ENCODE measurements around the gene OR51I2. TPM values are rescaled to one million over a fixed set of nuclear protein-coding genes. Genes with fewer than 3 reads are reported as not detected.

OR51I2 gene, protein sequence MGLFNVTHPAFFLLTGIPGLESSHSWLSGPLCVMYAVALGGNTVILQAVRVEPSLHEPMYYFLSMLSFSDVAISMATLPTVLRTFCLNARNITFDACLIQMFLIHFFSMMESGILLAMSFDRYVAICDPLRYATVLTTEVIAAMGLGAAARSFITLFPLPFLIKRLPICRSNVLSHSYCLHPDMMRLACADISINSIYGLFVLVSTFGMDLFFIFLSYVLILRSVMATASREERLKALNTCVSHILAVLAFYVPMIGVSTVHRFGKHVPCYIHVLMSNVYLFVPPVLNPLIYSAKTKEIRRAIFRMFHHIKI
- not detected in 2 replicates for total RNA-seq
- long read RNA-seq, result 0 reads

DNA sequence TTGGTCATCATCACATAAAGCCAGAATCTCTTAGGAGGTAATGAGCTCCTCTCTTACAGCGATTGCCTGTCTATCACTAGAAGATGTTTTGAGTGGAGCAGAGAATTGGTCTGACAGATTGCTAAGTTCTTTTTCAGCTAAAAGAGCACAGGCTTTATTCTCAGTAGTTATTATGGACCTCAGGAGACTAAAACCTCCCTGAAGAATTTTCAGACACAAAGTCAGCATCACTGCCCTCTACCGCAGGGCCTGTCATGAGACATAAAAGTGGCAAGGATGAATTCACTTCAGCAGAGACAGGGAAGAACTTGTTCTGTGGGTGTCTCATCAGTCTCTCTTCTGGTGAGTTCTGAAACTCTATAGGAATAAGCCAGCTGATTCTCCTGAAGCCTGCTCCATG is at the start of gene OR51I2:
TSS of gene OR51I2 (plus strand) at position 301 of the 400 bp plus-strand sequence. CDS start 4,166 bp downstream, outside the sequence.
- Mint-ChIP-seq H3K27me3 (ENCODE audit: low read depth) (peaks cover 27% of the 10 kb centered on the region), H3K36me3 (ENCODE audit: low read depth) (no peaks in the 10 kb centered on the region), H3K4me3 (no peak within 1 kb of the TSS), H3K4me1 (no peaks in the 10 kb centered on the region), H3K27ac (ENCODE audit: unreplicated experiment) (no peak within 1 kb of the TSS), H3K9me3 (no peaks in the 10 kb centered on the region)
- no peak for DNase-seq (ENCODE audit: low read depth, low spot score)
- TF ChIP-seq, protein P1, sequence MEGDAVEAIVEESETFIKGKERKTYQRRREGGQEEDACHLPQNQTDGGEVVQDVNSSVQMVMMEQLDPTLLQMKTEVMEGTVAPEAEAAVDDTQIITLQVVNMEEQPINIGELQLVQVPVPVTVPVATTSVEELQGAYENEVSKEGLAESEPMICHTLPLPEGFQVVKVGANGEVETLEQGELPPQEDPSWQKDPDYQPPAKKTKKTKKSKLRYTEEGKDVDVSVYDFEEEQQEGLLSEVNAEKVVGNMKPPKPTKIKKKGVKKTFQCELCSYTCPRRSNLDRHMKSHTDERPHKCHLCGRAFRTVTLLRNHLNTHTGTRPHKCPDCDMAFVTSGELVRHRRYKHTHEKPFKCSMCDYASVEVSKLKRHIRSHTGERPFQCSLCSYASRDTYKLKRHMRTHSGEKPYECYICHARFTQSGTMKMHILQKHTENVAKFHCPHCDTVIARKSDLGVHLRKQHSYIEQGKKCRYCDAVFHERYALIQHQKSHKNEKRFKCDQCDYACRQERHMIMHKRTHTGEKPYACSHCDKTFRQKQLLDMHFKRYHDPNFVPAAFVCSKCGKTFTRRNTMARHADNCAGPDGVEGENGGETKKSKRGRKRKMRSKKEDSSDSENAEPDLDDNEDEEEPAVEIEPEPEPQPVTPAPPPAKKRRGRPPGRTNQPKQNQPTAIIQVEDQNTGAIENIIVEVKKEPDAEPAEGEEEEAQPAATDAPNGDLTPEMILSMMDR (conservative IDR thresholded peaks at IDR 0.05), result no peak

DNA sequence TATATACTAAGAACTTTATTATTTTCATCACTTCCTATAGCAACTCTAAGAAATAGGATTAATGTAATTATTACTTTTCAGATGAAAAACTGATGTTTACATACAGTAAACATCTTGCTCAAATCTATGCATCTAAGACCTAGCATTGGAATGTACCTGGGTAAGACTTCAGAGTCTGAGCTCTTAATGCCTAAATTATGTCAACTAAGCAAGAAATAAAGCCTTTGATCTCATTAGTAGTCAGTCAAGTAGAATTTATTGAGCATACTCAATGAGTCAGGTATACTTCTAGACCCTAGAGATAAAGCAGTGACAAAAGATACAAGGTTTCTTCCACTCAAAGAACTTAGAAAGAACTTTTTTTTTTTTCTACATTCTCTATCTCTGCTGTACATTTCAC is 44.0 kb upstream of the OR51I2 start:
- H3K27me3 Mint-ChIP-seq (ENCODE audit: low read depth), result peaks cover 48% of the 10 kb centered on the region
- no peak overlapping the region for H3K27ac Mint-ChIP-seq (ENCODE audit: unreplicated experiment)
- H3K36me3 Mint-ChIP-seq (ENCODE audit: low read depth), result no peaks in the 10 kb centered on the region
- TF ChIP-seq, protein P1 (conservative IDR thresholded peaks at IDR 0.05), result no peak
- DNase-seq (ENCODE audit: low read depth, low spot score), result no peak
- H3K4me3 Mint-ChIP-seq, result no peak overlapping the region
- H3K9me3 Mint-ChIP-seq, result peaks cover 5% of the 10 kb centered on the region
- no peaks in the 10 kb centered on the region for H3K4me1 Mint-ChIP-seq

GRCh38 chr11:5420993-5421392 is 28.1 kb upstream of the OR51I2 start:
- DNase-seq (ENCODE audit: low read depth, low spot score), result no peak
- peaks cover 3% of the 10 kb centered on the region for H3K9me3 Mint-ChIP-seq
- no peaks in the 10 kb centered on the region for H3K36me3 Mint-ChIP-seq (ENCODE audit: low read depth)
- H3K4me3 Mint-ChIP-seq, result no peak overlapping the region
- TF ChIP-seq, protein P1 (conservative IDR thresholded peaks at IDR 0.05), result no peak
- no peak overlapping the region for H3K27ac Mint-ChIP-seq (ENCODE audit: unreplicated experiment)
- H3K27me3 Mint-ChIP-seq (ENCODE audit: low read depth), result peaks cover 22% of the 10 kb centered on the region
- no peaks in the 10 kb centered on the region for H3K4me1 Mint-ChIP-seq

- H3K36me3 Mint-ChIP-seq (ENCODE audit: low read depth), result no peaks in the 10 kb centered on the region
- TF ChIP-seq, protein P1 (conservative IDR thresholded peaks at IDR 0.05), result no peak
- H3K4me1 Mint-ChIP-seq, result no peaks in the 10 kb centered on the region
- no peak within 1 kb of the TSS for H3K27ac Mint-ChIP-seq (ENCODE audit: unreplicated experiment)
- peaks cover 22% of the 10 kb centered on the region for H3K27me3 Mint-ChIP-seq (ENCODE audit: low read depth)
- no peak within 1 kb of the TSS for H3K4me3 Mint-ChIP-seq
- no peak for DNase-seq (ENCODE audit: low read depth, low spot score)
- H3K9me3 Mint-ChIP-seq, result peaks cover 3% of the 10 kb centered on the region
Observed at GRCh38 chr11:5421811-5422210, 27.3 kb upstream of the OR51I2 start, which contains the start of gene OR51Q1. Gene OR51Q1 (plus strand): TSS chr11:5422111. CDS start chr11:5422201, 90 bp downstream.

DNA sequence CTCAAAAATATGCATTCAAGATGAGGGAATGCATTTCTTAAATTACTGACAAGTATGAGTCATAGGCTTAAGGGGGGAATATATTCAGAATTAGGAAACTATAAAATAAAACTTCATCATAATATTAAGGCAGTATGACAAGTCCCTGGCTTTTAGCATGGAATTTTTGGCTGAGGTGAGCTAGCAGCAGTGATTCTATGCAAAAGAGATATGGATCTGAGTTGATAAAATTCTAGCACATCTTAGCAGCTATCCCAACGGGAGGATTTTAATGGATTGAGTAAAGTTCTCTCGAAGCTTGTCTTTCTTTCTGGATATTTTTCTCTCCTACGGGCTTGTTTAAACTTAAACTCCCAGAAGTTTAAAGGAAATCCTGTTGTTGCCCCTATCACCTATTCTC is 26.0 kb upstream of the OR51I2 start:
- peaks cover 3% of the 10 kb centered on the region for H3K9me3 Mint-ChIP-seq
- H3K27me3 Mint-ChIP-seq (ENCODE audit: low read depth), result peaks cover 22% of the 10 kb centered on the region
- TF ChIP-seq, protein P1 (conservative IDR thresholded peaks at IDR 0.05), result no peak
- H3K27ac Mint-ChIP-seq (ENCODE audit: unreplicated experiment), result no peak overlapping the region
- no peaks in the 10 kb centered on the region for H3K36me3 Mint-ChIP-seq (ENCODE audit: low read depth)
- DNase-seq (ENCODE audit: low read depth, low spot score), result no peak
- H3K4me3 Mint-ChIP-seq, result no peak overlapping the region
- no peaks in the 10 kb centered on the region for H3K4me1 Mint-ChIP-seq
